Spleen (tissue), 7 donors: ENCODE measurements around the gene IFI27.
A peak's percentile ranks its signal among the peaks of the same experiment; 100 is the strongest.

ENCODE experiments used
- CTCF ChIP-seq, 11 experiments: fragments of 200-600 bp in 7 of 11; fragments of 450-650 bp in 4 of 11; sonication (generic) in 4 of 11; IDR thresholded peaks in 8 of 11; conservative IDR thresholded peaks in 3 of 11; 1 replicate in 7 of 11; 2 replicates in 4 of 11; pipeline versions ENCODE4 v1.4.0 to v1.8.0; 2016 to 2021; ENCODE audit warnings: antibody characterized with exemption in 11 of 11, inconsistent platforms in 4 of 11, mild to moderate bottlenecking in 1 of 11
- POLR2A ChIP-seq, 3 donors: fragments of 450-650 bp; IDR thresholded peaks; one replicate each; pipeline ENCODE4 v1.5.1; 2017; ENCODE audit warnings: antibody characterized with exemption in 3 of 3, mild to moderate bottlenecking in 1 of 3
- POLR2AphosphoS5 ChIP-seq, 3 donors: sonication (generic); formaldehyde crosslinking; IDR thresholded peaks; one replicate each; pipeline ENCODE4 v1.5.1; 2017; ENCODE audit warnings: antibody characterized with exemption in 3 of 3
- donor health status: DM: no; HTN: no; CAD: no; lungs with moderate emphysema.
- donor health status: DM: no; HTN: no; CAD: no.
- donor health status: DM: no; HTN: no; CAD: no.

- TF ChIP-seq POLR2AphosphoS5 (IDR thresholded peaks at IDR 0.05) = no peak
- TF ChIP-seq POLR2A (IDR thresholded peaks at IDR 0.05) = no peak
- TF ChIP-seq CTCF (IDR thresholded peaks at IDR 0.05 in 8 of 11, conservative IDR thresholded peaks at IDR 0.05 in 3 of 11) = peak in 1 of 11 experiments; percentile 9
Observed at GRCh38 chr14:94129758-94130414, 19.4 kb downstream of the IFI27 start.
